GM19023 (cell line): ENCODE results near the gene MAP3K5.
"Not testable (repeated sequence)": the region's sequence is repeated elsewhere in the genome, so short reads cannot be mapped to it uniquely, and the experiment has no call there.

Experiments
- ATAC-seq: cut with Tn5 transposase; IDR thresholded peaks from one replicate; pipeline ENCODE4 v1.9.1; 2021; ENCODE audit warnings: mild to moderate bottlenecking, moderate library complexity; ENCODE audit not compliant: unreplicated experiment

The MAP3K5 gene, protein sequence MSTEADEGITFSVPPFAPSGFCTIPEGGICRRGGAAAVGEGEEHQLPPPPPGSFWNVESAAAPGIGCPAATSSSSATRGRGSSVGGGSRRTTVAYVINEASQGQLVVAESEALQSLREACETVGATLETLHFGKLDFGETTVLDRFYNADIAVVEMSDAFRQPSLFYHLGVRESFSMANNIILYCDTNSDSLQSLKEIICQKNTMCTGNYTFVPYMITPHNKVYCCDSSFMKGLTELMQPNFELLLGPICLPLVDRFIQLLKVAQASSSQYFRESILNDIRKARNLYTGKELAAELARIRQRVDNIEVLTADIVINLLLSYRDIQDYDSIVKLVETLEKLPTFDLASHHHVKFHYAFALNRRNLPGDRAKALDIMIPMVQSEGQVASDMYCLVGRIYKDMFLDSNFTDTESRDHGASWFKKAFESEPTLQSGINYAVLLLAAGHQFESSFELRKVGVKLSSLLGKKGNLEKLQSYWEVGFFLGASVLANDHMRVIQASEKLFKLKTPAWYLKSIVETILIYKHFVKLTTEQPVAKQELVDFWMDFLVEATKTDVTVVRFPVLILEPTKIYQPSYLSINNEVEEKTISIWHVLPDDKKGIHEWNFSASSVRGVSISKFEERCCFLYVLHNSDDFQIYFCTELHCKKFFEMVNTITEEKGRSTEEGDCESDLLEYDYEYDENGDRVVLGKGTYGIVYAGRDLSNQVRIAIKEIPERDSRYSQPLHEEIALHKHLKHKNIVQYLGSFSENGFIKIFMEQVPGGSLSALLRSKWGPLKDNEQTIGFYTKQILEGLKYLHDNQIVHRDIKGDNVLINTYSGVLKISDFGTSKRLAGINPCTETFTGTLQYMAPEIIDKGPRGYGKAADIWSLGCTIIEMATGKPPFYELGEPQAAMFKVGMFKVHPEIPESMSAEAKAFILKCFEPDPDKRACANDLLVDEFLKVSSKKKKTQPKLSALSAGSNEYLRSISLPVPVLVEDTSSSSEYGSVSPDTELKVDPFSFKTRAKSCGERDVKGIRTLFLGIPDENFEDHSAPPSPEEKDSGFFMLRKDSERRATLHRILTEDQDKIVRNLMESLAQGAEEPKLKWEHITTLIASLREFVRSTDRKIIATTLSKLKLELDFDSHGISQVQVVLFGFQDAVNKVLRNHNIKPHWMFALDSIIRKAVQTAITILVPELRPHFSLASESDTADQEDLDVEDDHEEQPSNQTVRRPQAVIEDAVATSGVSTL (N-terminal part only)

DNA sequence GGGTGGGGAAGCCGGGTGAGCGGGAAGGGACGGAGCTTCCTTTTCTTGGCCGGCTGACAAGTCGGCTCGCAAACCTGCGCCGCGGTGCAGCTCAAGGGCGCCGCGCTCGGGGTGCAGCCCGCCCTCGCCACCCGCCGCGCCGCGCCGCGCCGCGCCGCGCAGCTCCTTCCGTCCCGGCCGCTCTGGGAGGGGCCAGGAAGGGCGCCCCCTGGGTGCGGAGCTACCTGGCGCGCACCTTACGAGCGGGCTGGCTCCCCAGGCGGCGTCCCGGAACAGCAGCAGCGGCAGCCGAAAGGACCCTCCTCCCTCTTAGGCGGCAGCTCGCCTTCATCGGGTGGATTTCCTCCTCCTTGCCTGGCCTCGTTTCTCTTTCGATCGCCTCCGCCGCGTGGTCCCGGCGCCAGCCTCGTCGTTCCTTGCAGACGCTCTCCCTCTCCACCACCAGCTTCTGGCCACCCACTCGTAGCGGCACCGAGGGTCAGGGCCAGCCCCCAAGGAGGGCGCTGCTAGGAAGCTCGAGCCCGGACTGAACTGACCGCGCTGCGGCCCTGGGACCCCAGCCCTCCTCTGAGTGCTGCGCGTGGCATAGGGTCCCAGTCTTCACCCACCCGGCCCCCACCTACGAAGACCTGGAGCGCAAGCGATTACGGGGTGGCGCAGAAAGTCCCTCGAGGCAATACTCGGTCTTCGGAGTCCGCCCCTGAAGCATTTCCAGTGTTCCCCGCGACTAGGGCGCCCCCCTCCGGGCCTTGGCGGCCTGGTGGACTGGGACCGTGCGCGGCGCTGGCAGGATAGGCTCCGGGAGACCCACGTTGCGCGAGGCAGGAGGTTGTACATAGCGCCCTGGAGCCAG lies at the start of gene MAP3K5:
MAP3K5 (minus strand) TSS at position 68 of the 853 bp plus-strand sequence. CDS start 320 bp downstream, outside the sequence.
- ATAC-seq = peak; percentile 68

GRCh38 chr6:136840276-136841001 lies 48.2 kb upstream of the MAP3K5 start:
- no peak for ATAC-seq

GRCh38 chr6:136831873-136832562 lies 39.7 kb upstream of the MAP3K5 start:
- no peak for ATAC-seq

GRCh38 chr6:136826216-136826615 lies 33.9 kb upstream of the MAP3K5 start:
- no peak for ATAC-seq

DNA sequence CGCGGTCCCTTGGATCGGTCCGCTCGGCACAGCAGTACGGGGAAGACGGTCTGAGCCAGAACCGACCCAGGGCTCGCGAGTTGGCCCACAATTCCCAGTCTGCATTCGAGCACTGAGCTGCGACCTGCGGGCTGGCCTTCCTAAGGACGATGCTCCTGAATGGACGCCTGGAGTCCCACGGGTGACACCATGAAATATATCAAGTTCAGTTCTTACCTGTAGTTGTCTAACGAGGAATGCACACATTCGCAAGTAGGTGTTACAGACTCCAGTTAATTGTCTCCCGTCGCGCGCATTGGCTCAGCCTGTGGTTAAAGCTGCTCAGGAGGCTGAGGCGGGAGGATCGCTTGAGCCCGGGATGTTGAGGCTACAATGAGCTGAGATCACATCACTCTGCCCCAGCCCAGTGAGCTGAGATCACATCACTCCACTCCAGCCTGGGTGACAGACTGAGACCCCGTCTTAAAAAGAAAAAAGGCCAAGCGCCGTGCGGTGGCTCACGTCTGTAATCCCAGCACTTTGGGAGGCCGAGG lies 30.9 kb upstream of the MAP3K5 start:
- no peak for ATAC-seq

DNA sequence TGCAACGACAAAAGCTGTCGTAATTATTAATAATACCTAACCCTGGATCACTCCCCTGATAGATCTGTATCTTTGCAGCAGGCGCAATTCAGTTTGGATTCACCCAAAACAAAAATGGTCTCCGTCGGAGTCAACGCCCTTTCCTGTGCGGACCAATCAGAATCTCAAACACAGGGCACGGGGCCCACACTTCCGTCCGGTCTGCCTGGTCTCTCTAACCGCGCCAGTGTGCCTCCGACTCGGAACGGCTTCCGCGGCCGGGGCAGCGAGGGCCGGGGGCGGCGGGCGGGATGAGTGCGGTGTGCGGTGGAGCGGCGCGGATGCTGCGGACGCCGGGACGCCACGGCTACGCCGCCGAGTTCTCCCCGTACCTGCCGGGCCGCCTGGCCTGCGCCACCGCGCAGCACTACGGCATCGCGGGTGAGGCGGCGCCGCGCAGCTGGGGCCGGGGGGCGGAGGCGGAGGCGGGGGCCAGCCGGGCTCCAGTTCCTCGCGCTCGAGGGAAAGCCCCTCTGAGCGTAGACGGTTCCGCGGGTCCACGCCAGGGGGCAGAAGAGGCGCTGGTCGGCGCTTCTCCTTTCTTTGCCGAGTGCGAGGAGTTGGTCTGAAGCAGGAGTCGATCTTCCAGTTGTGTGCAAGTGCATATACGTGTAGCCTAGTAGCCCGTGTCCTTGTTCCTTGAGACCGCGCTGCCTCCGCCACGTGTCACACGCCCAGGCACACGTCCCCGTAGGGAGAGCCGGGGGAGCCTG lies 30.3 kb upstream of the MAP3K5 start, which contains the start of gene PEX7:
PEX7 (plus strand) TSS at position 217 of the 752 bp plus-strand sequence; CDS start at position 291, 74 bp downstream.
- ATAC-seq = peak; percentile 96

- ATAC-seq = peak; percentile 3
Measured at GRCh38 chr6:136822046-136822375, 29.7 kb upstream of the MAP3K5 start.

DNA sequence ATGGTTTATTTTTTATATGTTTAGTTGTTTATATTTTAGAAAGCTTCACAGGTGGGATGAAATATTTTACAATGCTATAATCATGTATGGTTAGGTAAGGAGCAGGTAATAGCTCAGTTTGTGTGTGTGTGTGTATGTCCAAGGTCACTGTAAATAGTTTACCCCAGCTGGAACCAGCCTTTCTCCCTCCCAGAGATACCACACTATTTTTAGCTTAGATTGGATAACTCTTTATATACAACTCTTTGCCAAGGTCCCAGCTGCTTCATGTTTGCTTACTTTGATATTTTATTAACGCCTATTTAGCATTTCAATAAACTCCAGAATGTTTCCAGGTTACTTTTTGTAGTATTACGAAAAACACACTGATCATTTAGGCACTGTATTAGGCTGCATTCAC lies 28.3 kb upstream of the MAP3K5 start:
- no peak for ATAC-seq

- no peak for ATAC-seq
Measured at GRCh38 chr6:136816656-136817055, 24.4 kb upstream of the MAP3K5 start.

GRCh38 chr6:136815608-136816007 lies 23.3 kb upstream of the MAP3K5 start:
- not testable (repeated sequence) for ATAC-seq

DNA sequence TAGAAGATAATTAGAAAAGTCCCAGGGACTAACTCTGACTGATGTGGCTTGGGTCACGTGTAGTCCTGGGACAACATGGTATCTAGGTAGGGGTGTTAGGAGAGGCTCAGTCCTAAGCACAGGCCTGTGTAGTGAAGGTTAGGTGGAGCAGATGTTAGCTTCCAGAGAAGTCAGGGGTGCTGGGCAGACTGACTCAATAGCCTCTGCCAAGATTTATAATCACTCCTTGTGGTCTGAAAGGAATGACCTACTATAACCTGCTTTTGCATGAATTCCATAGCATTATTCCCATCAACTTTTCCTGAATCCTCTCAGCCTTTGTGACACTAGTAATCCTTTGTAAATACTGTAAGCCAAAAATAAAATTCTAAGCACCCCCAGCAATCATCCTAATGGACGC lies 19.9 kb upstream of the MAP3K5 start:
- no peak for ATAC-seq

- no peak for ATAC-seq
Measured at GRCh38 chr6:136811272-136811671, 19.0 kb upstream of the MAP3K5 start.

DNA sequence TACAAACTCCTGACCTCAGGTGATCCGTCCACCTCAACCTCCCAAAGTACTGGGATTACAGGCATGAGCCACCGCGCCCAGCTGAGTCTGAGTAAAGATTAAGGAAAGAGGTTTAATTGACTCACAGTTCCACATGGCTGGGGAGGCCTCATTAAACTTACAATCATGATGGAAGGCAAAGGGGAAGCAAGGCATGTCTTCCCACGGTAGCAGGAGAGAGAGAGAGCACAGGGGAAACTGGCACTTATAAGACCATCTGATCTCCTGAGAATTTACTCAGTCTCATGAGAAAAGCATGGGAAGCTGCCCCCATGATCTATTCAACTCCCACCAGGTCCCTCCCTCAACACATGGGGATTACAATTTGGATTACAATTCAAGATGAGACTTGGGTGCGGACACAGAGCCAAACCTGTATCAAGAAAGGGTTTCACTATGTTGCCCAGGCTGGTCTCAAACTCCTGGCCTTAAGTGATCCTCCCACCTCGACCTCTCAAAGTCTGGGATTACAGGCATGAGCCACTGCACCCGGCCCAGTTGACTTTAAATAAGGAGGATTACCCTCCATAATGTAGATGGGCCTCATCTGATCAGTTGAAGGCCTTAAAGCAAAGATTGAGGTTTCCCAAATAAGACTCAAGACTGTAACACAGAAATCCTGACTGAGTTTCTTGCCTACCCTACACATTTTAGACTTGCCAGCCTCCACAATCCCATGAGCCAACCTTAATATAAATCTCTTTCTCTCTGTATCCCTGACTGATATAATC lies 17.0 kb upstream of the MAP3K5 start:
- ATAC-seq = no peak

GRCh38 chr6:136803608-136804007 lies 11.3 kb upstream of the MAP3K5 start:
- ATAC-seq = no peak

- no peak for ATAC-seq
Measured at GRCh38 chr6:136801581-136801980, 9.3 kb upstream of the MAP3K5 start.

DNA sequence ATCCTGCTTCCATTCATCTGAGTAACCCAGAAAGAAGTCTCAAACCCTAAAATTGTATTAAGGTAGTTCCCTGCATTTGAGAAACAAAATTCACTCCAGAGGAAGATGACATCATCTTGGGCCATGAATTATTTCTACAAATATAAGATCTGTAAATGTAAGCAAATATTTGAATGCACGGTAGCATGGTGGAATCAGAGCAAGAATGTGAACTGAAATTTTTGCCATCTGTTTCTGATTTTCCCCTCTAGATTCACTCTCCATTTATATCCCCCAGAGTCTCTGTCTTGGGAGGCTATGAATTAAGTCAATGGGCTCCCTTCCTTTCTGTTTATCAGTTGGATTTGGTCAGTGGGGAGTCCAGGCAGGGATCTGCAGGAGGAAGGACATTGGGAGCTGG lies 5.8 kb upstream of the MAP3K5 start:
- no peak for ATAC-seq

DNA sequence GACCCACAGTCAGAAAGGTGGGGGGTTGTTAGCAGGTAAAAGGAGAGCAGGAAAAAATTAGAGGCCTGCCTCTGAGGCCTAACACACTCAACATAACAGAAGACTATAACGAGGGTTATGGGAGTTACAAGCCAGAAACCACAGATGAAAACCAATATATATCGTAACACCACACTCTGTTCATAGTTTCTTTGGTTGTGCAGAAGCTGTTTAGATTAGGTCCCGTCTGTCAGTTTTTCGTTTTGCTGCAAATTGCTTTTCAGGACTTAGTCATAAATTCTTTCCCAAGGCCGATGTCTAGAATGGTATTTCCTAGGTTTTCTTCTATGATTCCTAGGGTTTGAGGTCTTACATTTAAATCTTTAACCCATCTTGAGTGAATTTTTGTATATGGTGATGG lies 3.7 kb upstream of the MAP3K5 start:
- ATAC-seq = no peak
